Stimulated activated CD8-positive, alpha-beta memory T cell treated with anti-CD3 and anti-CD28 coated beads, Interleukin-15, amount 100 ng/mL, for 48 hours (primary cell): Measurements from ENCODE around the gene GRXCR1.

Experiments used
- DNase-seq, 2 donors: peaks; one replicate each; pipeline ENCODE4 v3.0.0-alpha.2; 2020; ENCODE audit warnings: low read depth in 2 of 2

The GRXCR1 gene

GRCh38 chr4:42892413-42892812 is at the start of gene GRXCR1:
TSS of gene GRXCR1 (plus strand) at chr4:42892713. CDS start at chr4:42893267, 554 bp downstream.
- no peak for DNase-seq

DNA sequence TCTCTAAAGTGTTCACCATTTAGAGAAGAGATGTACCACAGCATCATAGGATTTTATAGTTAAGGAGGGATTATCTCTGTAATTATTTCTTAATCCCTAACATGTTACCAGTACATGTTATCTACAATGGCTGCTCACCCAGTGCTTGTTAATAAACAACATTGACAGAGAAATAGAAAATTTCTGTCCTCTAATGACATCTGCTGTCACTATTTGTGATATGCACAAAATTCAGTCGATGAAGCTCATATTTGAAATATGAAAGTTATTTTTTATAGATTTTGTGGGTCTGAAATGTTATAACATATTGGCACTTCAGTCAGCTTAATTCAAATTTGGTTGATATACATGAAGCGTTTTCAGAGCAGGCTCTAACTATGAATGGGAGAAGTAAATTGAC is 48.8 kb upstream of the GRXCR1 start:
- no peak for DNase-seq

DNA sequence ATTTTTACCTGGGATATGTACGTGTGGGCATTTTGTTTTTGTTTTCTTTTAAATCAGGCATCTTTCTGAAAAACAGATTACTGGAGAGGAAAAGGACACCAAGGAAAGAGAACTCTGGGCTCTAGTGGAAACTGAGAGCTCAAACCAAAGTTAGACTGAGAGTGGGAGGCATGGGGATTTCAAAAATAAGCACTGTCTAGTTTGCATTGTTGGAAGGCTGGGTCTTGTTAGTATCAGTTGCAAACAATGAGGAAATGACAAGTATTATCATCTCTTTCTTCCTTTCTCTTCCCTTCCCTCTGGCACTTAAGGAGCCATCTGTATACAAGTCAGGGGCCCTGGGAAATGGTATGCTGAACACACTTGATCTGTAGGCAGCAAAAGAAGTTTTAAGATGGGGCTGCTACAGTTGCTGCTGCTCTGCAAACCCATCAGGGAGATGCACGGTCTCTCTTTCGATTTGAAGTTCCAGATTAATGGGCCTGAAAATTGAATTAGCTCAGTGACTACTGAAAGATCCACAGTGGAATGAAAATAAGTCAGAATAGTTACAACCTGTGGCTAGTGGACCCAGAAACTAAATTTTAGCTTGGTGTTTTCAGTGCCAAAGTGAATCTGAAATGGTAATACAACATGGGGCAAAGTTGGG is 48.0 kb upstream of the GRXCR1 start:
- DNase-seq, result no peak

DNA sequence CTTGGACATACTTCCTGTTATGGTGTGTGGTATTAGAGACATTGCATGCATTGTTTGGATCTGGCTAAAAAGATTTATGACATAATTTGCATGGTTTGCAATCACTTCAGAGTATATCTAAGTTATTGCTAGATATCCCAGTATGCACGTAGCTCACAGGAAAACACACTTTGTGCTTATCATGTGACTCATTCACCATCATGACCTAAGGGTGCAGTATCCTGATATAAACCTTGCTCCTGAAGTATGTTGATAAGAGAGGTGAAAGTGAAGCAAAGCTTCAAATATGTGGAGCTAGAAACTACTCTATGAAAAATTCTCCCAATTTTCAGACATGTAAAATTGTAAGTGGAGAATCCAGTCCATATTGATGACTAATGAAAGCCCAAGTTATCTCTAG is 46.9 kb upstream of the GRXCR1 start:
- DNase-seq, result no peak

DNA sequence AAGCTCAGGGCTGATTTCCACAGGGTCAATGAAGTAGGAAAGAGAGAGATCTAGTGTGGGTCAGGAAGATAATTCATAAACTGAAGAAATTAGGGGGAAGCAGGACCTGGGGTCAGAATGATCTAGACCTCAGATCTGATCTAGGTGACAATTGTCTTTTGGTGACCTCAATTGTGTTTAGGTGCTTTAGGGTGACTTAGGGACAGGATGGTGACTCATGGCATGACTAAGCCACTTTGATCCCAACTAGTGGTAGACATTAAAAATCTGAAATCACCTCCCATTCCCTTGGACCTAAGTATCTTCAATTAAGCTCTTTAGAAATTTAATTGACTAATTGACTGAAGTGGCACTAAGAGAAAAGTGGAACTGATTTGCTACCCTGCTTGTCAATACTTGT is 36.7 kb upstream of the GRXCR1 start:
- no peak for DNase-seq

DNA sequence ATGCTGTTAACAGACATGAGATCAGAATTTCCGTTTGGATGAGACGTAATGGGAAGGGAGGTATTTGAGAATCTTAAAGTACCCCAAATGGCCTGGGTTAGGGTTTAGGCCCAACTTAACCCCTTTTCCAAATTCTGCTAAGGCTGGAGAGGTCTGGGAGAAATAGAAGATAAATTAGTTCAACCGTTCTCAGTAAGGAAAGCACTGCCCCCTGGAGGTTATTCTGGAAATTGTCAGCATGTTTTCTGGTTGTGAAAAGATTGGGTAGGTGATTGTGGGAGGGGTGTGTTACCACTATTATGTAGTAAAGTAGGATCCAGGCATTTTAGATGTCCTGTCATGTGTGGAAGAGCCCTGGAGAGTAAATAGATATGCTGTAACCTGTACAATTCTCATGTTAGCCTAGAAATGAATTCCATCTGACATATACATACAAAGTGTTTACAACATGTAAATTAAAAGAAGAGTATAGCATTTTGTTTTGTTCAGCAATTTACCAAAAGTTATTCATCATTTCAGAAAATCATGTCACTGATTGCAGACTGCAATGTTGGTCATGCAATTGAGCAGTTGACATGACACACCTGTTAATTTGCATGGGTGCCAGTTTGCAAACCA is 26.8 kb upstream of the GRXCR1 start:
- DNase-seq, result peak in 1 of 2 donors; percentile 7

- DNase-seq, result no peak
Measured at GRCh38 chr4:42871261-42871660, 21.3 kb upstream of the GRXCR1 start.

GRCh38 chr4:42871671-42872290 is 20.7 kb upstream of the GRXCR1 start:
- DNase-seq, result no peak

GRCh38 chr4:42878863-42879262 is 13.7 kb upstream of the GRXCR1 start:
- no peak for DNase-seq

GRCh38 chr4:42881253-42881652 is 11.3 kb upstream of the GRXCR1 start:
- DNase-seq, result no peak

DNA sequence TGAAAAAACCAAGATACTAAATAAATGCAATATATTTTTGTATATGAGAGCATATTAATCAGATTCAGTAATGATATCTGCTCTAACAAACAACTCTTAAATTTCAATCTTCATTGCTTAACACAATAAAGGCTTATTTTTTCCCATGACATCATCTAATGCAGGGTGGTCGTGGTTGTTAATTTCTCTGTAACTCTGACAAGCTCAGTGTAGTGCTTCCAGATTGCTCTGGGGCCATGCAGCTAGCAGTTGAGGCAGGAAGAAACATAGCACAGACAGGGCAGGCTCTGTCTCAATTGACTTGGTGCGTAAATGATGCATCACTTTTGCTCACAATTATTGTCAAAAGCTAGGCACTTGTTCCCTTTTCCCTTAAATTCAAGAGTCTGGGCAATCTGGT is 869 bp upstream of the GRXCR1 start:
- DNase-seq, result no peak

DNA sequence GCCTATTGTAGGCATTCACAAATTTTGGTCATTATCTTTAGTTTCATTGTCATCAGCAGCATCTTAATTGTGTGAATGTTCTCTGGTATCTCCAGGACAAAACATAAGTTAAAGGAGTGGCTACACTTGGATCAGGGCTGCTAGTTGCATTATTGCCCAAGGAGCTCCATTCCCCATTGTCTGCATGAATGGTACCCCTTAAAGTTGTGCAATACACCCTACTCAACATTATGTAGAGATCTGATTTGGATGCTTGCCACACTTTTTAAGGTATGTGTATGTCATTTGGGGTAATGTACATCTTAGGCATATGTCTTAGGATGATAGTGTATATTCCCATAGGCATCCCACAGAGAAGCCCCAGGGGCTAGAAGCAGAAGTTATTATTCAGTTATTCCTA is 2.9 kb downstream of the GRXCR1 start:
- DNase-seq, result no peak

DNA sequence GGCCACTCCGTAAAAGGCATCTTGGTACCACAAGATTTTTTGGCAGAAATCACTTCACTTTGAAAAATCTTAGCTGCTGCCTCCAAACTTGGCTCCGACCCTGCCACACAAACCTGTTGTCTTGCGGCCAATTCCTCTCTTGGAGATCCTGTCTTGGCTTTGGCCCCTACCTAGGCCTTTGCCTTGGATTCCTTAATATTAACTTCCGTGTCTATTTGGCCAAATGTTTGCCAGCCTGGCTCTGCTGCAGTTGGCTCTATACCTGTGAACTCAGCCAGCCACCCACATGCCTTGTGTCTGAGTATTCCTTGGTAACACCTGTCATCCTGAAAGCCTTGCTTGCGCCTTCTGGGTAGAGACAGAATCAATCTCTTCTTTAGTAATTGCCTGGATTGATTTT is 12.5 kb downstream of the GRXCR1 start:
- DNase-seq, result no peak

DNA sequence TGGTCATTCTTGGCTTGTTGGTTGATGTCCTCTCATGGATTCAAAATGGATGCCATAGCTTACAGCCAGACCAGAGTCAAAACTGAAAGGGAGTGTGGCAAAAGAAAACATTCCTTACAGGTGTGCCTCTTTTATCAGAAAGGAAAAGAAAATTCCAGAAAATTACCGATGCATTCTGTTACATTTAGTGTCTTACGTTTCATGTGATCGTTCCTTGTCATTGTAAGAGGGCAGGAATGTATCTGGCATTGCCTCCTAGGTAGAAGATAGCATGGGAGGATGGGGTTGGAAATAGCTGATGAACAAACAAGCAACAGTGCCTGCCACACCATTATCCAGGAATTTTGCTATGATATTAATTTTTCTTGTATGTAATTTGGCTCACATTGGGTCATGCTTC is 13.1 kb downstream of the GRXCR1 start:
- DNase-seq, result no peak

DNA sequence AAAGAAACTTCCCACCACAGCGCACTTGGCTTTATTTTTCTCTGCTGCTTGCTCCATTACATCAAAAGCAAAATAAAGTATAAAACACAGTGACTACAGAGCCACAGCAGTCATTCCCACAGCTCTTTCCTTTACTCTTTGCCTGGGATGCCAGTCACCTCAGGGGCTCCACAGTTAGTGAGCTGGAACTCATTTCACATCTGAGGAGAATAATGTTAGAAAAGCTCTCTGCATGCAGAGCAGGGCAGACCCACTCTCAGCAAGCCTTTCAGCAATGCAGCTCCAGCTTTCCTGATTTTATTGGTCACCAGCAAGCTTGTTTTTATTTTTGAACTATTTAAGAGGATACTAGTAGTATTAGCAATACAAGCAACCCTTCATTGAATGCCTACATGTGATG is 13.8 kb downstream of the GRXCR1 start:
- no peak for DNase-seq

DNA sequence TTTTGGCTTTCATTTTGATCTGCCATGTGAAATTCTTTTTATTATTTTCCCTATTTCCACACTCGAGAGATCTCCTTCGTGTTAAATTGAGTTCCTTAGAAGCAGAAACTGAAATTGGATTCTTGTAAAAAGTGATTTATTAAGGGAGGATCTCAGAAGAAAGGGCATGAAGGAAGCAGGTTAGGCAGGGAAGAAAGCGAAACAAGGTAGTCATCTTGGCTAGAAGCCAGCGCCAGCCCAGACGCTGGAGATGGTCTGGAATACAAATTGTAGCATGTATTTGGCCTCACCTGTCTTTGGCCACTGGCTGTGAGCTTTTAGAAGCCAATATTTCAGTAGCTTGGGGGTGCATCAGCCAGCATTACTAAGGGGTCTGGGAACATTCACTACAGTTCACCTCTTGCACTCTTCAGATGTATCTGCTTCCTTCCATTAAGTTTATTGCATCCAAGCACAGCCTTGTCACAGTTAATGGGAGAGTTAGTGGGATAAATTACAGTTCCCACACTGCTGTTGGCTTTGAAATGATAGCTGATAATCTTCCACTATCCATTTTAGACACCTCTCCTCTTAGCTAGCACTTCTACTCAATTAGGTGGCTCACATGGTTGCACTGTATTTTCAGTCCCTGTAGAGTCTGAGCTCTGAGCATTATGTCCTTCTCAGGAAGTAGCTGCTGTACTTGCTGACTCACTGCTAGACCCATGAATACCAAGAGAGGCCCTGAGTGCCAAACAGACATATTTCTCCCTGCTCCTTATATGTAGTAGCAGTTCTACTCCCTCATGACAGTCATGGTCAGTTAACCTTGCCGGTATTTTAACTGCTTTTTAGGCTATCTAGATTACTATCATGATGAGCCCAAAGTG is 14.6 kb downstream of the GRXCR1 start:
- DNase-seq, result no peak

- DNase-seq, result no peak
Measured at GRCh38 chr4:42910459-42910858, 17.9 kb downstream of the GRXCR1 start.

DNA sequence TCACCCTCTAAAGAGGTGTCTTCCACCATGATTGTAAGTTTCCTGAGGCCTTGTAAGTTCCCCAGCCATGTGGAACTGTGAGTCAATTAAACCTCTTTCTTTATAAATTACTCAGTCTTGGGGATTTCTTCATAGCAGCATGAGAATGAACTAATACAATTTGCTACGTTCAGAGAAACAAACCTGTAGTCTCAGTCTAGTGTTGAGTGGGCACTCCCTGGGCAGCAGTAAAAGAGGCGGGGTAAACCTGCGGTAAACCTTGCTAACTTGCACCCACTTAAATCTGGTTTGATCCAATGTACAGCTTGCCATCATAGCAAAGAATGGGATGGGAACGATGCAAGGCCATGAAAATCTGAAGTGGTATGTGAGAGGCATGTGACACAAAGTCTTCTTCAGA is 22.4 kb downstream of the GRXCR1 start:
- DNase-seq, result no peak

GRCh38 chr4:42915484-42915883 is 23.0 kb downstream of the GRXCR1 start:
- no peak for DNase-seq

DNA sequence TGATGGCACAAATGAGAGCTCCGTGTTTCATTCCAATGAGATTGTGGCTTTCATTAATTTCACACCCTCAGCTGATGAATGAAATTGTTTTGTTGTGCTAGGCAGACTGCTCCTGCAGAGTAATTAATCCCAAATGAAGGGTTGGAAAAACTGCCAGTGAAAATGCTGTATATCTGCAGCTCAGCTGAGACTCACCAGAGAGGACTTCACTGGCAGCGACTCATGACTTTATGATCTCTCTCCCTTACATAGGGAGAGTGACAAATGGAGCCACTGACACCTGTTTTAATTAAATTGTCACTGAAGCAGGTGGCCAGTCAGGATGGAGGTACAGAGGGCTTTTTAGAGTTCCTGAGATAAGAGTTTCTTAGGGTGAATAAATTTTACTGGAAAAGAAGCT is 24.8 kb downstream of the GRXCR1 start:
- no peak for DNase-seq

GRCh38 chr4:42923431-42923830 is 30.9 kb downstream of the GRXCR1 start:
- no peak for DNase-seq

GRCh38 chr4:42925921-42926320 is 33.4 kb downstream of the GRXCR1 start:
- DNase-seq, result no peak
